K562 (cell line): ENCODE measurements around the gene UROD. TPM values are rescaled to one million over a fixed set of nuclear protein-coding genes. Genes with fewer than 3 reads are reported as not detected.

Experiments used
- BMI1 ChIP-seq: fragments of 150-350 bp; IDR thresholded peaks from 2 replicates; pipeline ENCODE4 v1.6.1; 2014; ENCODE audit warnings: low read length
- CHD4 ChIP-seq: fragments of 200-600 bp; sonication (generic); IDR thresholded peaks from 3 replicates; pipeline ENCODE4 v1.6.1; 2012; ENCODE audit warnings: low read depth, mild to moderate bottlenecking, mixed read lengths, low read length, inconsistent platforms; ENCODE audit not compliant: insufficient read depth, insufficient replicate concordance, poor library complexity, severe bottlenecking
- CTBP1 ChIP-seq: fragments of 450-650 bp; IDR thresholded peaks from 2 replicates; pipeline ENCODE4 v1.6.1; 2016; ENCODE audit warnings: borderline replicate concordance
- DDX20 ChIP-seq: fragments of 450-650 bp; IDR thresholded peaks from 2 replicates; pipeline ENCODE4 v1.6.1; 2016; ENCODE audit warnings: missing genetic modification characterization, low read depth, mild to moderate bottlenecking, missing compliant biosample characterization, moderate library complexity
- DLX4 ChIP-seq: fragments of 250-450 bp; sonication (Bioruptor Pico); IDR thresholded peaks from 2 replicates; pipeline ENCODE4 v1.6.1; 2021; ENCODE audit warnings: mild to moderate bottlenecking
- E4F1 ChIP-seq: fragments of 250-450 bp; sonication (Bioruptor Pico); IDR thresholded peaks from 2 replicates; pipeline ENCODE4 v1.5.0; 2021; ENCODE audit warnings: mild to moderate bottlenecking, borderline replicate concordance
- HMG20B ChIP-seq: fragments of 250-450 bp; sonication (Bioruptor Pico); IDR thresholded peaks from 2 replicates; pipeline ENCODE4 v1.5.0; 2021; ENCODE audit warnings: mild to moderate bottlenecking
- HMGN3 ChIP-seq: IDR thresholded peaks from 2 replicates; pipeline ENCODE4 v1.6.1; 2011; ENCODE audit warnings: borderline replicate concordance, low read depth, mild to moderate bottlenecking, mixed read lengths, low read length; ENCODE audit not compliant: insufficient read length; ENCODE audit errors: extremely low read depth
- MTA3 ChIP-seq: fragments of 450-650 bp; formaldehyde crosslinking; IDR thresholded peaks from 2 replicates; pipeline ENCODE4 v1.6.1; 2017; ENCODE audit warnings: mild to moderate bottlenecking, borderline replicate concordance
- OTX1 ChIP-seq: fragments of 450-650 bp; formaldehyde crosslinking; IDR thresholded peaks from 2 replicates; pipeline ENCODE4 v1.4.0; 2022; ENCODE audit warnings: mild to moderate bottlenecking
- RUNX1 ChIP-seq: sonication (generic); IDR thresholded peaks from 2 replicates; pipeline ENCODE4 v1.6.1; 2016; ENCODE audit warnings: antibody characterized with exemption, low read depth
- TFAM ChIP-seq: fragments of 250-450 bp; sonication (Bioruptor Pico); conservative IDR thresholded peaks from 2 replicates; pipeline ENCODE4 v1.5.0; 2021; ENCODE audit warnings: mild to moderate bottlenecking, moderate library complexity
- ZFX ChIP-seq: sonication (generic); formaldehyde crosslinking; IDR thresholded peaks from 2 replicates; pipeline ENCODE4 v1.8.0; 2022; ENCODE audit warnings: mild to moderate bottlenecking, missing genetic modification reagents, moderate library complexity
- ZNF277 ChIP-seq: fragments of 250-450 bp; sonication (Bioruptor Pico); IDR thresholded peaks from 2 replicates; pipeline ENCODE4 v1.8.0; 2022; ENCODE audit warnings: inconsistent platforms, mild to moderate bottlenecking, moderate library complexity, borderline replicate concordance
- polyA plus RNA-seq, 8 experiments: library from polyadenylated mRNA; depleted of rRNA in 4 of 8; stranded (reverse) in 5 of 8; unstranded in 3 of 8; fragments of >200 nt; fragmentation: Nextera tagmentation in 2 of 8; fragmentation: Illumina TruSeq in 1 of 8; extraction: Ambion mirVana in 2 of 8; extraction: Trizol in 1 of 8; gene quantifications; 2 replicates each; pipeline versions ENCODE4 v1.2.1 to v1.2.3, GENCODE V29; 2011 to 2014; ENCODE audit warnings: inconsistent platforms in 1 of 8, missing spikeins in 1 of 8
- total RNA-seq, 7 experiments: library from RNA; depleted of rRNA in 6 of 7; stranded (reverse); fragments of >200 nt in 6 of 7; fragmentation: Illumina TruSeq in 2 of 7; extraction: Trizol in 2 of 7; gene quantifications; 2 replicates each; pipeline versions ENCODE4 v1.2.1 to v1.2.3, GENCODE V29; 2011 to 2021; ENCODE audit warnings: low replicate concordance in 1 of 7
- TF ChIP-seq, protein P1 (sequence below): sonication (generic); formaldehyde crosslinking; IDR thresholded peaks from 2 replicates; pipeline ENCODE4 v1.8.0; 2022; ENCODE audit warnings: mild to moderate bottlenecking, missing genetic modification reagents
- TF ChIP-seq, protein P2 (sequence below): fragments of 450-650 bp; formaldehyde crosslinking; IDR thresholded peaks from 2 replicates; pipeline ENCODE4 v1.4.0; 2020; ENCODE audit warnings: mild to moderate bottlenecking, moderate library complexity
- TF ChIP-seq, protein P3 (sequence below): fragments of 450-650 bp; IDR thresholded peaks from 2 replicates; pipeline ENCODE4 v1.7.1; 2018; ENCODE audit warnings: mild to moderate bottlenecking, low read depth; ENCODE audit not compliant: partially characterized antibody

The UROD gene
- total and polyA plus RNA-seq, 9 of the 15 experiments (the other 6 are each of a cell fraction or from before 2014, with no cell fraction given), result 533 to 2,933 (median 1,100) TPM

DNA sequence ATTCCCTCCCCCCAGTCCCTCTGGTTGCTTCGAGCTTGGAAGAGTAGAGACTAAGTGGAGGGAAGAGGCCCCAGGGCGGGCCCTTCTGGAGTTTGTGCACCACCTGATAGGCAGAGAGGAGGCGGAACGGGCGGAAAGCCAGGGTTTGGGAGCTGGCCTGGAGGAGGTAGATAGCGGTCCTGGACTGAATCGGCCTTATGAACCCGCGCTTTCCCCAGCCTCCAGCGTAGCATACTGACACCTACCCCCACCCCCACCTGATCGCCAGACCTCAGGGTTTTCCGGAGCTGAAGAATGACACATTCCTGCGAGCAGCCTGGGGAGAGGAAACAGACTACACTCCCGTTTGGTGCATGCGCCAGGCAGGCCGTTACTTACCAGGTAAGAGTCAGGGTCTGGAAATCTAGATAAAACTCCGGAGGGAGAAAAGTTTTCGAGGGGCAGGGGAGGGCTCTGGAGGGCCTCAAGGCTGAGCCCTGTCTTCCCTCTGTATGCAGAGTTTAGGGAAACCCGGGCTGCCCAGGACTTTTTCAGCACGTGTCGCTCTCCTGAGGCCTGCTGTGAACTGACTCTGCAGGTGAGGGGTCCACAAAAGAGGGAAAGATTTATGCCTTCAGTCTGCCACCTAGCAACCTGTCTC, 705 bp downstream of the UROD start (continued):
- TF ChIP-seq ZNF277 (CRISPR knock-in tag) (no peak), BMI1 (no peak), CHD4 (no peak), TFAM (no peak), MTA3 (peak; percentile 70), CTBP1 (peak; percentile 84), ZFX (CRISPR knock-in tag) (peak; percentile 91), DDX20 (no peak), HMGN3 (peak; percentile 98), E4F1 (CRISPR knock-in tag) (no peak), OTX1 (CRISPR knock-in tag) (no peak), HMG20B (CRISPR knock-in tag) (no peak), DLX4 (CRISPR knock-in tag) (no peak), RUNX1 (peak; percentile 83; the same call in 1 of the 2 replicates)
- TF ChIP-seq, protein P1, sequence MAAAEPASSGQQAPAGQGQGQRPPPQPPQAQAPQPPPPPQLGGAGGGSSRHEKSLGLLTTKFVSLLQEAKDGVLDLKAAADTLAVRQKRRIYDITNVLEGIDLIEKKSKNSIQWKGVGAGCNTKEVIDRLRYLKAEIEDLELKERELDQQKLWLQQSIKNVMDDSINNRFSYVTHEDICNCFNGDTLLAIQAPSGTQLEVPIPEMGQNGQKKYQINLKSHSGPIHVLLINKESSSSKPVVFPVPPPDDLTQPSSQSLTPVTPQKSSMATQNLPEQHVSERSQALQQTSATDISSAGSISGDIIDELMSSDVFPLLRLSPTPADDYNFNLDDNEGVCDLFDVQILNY, result no peak
- TF ChIP-seq, protein P2, sequence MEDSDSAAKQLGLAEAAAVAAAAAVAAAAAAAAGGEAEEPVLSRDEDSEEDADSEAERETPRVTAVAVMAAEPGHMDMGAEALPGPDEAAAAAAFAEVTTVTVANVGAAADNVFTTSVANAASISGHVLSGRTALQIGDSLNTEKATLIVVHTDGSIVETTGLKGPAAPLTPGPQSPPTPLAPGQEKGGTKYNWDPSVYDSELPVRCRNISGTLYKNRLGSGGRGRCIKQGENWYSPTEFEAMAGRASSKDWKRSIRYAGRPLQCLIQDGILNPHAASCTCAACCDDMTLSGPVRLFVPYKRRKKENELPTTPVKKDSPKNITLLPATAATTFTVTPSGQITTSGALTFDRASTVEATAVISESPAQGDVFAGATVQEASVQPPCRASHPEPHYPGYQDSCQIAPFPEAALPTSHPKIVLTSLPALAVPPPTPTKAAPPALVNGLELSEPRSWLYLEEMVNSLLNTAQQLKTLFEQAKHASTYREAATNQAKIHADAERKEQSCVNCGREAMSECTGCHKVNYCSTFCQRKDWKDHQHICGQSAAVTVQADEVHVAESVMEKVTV (CRISPR knock-in tag), result 0 out of 2 replicates have a peak, but pooled peaks have one; percentile 4
- TF ChIP-seq, protein P3, sequence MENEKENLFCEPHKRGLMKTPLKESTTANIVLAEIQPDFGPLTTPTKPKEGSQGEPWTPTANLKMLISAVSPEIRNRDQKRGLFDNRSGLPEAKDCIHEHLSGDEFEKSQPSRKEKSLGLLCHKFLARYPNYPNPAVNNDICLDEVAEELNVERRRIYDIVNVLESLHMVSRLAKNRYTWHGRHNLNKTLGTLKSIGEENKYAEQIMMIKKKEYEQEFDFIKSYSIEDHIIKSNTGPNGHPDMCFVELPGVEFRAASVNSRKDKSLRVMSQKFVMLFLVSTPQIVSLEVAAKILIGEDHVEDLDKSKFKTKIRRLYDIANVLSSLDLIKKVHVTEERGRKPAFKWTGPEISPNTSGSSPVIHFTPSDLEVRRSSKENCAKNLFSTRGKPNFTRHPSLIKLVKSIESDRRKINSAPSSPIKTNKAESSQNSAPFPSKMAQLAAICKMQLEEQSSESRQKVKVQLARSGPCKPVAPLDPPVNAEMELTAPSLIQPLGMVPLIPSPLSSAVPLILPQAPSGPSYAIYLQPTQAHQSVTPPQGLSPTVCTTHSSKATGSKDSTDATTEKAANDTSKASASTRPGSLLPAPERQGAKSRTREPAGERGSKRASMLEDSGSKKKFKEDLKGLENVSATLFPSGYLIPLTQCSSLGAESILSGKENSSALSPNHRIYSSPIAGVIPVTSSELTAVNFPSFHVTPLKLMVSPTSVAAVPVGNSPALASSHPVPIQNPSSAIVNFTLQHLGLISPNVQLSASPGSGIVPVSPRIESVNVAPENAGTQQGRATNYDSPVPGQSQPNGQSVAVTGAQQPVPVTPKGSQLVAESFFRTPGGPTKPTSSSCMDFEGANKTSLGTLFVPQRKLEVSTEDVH, result peak; percentile 73
